ENCODE data around the gene PACSIN2.

DNA sequence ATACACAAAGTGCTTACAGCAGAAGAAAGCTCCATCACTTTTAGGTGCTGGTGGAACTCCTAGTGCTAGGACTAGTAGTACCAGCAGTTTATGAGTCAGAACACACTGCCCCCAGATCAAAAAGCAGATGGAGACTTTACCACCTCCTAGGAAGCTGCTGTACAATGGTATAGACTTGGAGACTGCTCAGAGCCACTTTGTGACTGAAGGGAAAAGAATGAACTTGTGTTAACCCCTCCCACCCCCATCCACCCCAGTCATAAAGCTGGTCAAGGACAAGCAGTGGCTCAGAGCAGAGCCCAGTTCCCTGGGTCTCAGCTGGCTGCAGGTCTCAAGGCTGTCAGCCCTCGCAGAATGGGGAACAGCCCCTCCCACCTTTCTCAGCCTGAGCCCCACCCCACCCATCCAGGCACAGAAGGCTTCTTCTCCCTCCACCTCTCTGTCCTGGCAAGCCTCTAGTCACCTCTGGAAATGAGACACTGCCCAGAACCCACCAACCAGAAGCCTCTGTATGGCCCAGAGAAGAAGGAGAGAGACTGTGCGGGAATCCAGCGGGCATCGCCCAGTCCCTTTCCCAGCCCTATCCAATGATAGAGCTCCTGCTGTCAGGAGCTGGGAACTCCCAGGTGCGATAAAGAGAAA lies 23.8 kb downstream of the PACSIN2 start:
- TF ChIP-seq, protein P1, sequence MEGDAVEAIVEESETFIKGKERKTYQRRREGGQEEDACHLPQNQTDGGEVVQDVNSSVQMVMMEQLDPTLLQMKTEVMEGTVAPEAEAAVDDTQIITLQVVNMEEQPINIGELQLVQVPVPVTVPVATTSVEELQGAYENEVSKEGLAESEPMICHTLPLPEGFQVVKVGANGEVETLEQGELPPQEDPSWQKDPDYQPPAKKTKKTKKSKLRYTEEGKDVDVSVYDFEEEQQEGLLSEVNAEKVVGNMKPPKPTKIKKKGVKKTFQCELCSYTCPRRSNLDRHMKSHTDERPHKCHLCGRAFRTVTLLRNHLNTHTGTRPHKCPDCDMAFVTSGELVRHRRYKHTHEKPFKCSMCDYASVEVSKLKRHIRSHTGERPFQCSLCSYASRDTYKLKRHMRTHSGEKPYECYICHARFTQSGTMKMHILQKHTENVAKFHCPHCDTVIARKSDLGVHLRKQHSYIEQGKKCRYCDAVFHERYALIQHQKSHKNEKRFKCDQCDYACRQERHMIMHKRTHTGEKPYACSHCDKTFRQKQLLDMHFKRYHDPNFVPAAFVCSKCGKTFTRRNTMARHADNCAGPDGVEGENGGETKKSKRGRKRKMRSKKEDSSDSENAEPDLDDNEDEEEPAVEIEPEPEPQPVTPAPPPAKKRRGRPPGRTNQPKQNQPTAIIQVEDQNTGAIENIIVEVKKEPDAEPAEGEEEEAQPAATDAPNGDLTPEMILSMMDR (CRISPR knock-in tag; IDR thresholded peaks at IDR 0.05): no peak
- TF ChIP-seq POLR2A (IDR thresholded peaks at IDR 0.05; ENCODE audit: insufficient read depth in 1 of 2, low read depth in 2 of 2, low read length in 2 of 2): no peak
- no peak for TF ChIP-seq RAD51 (IDR thresholded peaks at IDR 0.05; ENCODE audit: borderline replicate concordance)
- no peak for TF ChIP-seq SIN3B (IDR thresholded peaks at IDR 0.05; ENCODE audit: low read length)
- no peak for TF ChIP-seq PHB2 (IDR thresholded peaks at IDR 0.05; ENCODE audit: partially characterized antibody)
- TF ChIP-seq HDAC6 (IDR thresholded peaks at IDR 0.05; ENCODE audit: low read depth, low read length): no peak
- TF ChIP-seq, protein P2, sequence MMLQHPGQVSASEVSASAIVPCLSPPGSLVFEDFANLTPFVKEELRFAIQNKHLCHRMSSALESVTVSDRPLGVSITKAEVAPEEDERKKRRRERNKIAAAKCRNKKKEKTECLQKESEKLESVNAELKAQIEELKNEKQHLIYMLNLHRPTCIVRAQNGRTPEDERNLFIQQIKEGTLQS (CRISPR knock-in tag; IDR thresholded peaks at IDR 0.05): no peak
- TF ChIP-seq EP300 (IDR thresholded peaks at IDR 0.05; ENCODE audit: low read depth in 2 of 2, low read length in 2 of 2): no peak
- no peak for TF ChIP-seq EP300 (CRISPR knock-in tag; IDR thresholded peaks at IDR 0.05; ENCODE audit: borderline replicate concordance)
- no peak for TF ChIP-seq SP1 (IDR thresholded peaks at IDR 0.05)
- no peak for TF ChIP-seq SP1 (CRISPR knock-in tag; IDR thresholded peaks at IDR 0.05)
- TF ChIP-seq MAFF (IDR thresholded peaks at IDR 0.05; ENCODE audit: low read depth, low read length): no peak
- no peak for TF ChIP-seq CHD4 (IDR thresholded peaks at IDR 0.05; ENCODE audit: borderline replicate concordance, low read length)
- no peak for TF ChIP-seq ZNF777 (CRISPR knock-in tag; IDR thresholded peaks at IDR 0.05)
- no peak for TF ChIP-seq XBP1 (CRISPR knock-in tag; IDR thresholded peaks at IDR 0.05)
- TF ChIP-seq SP4 (CRISPR knock-in tag; IDR thresholded peaks at IDR 0.05): no peak
